Erythroblast (primary cell): ENCODE measurements around the gene SLPI.

ENCODE experiments used
- DNase-seq, 2 experiments: peaks; one replicate each; lab custom pipeline; 2025; lab: John Stamatoyannopoulos, UW
- GATA1 ChIP-seq: IDR thresholded peaks from 2 replicates; pipeline ENCODE4 v1.6.1; 2011; ENCODE audit warnings: low read depth, mild to moderate bottlenecking, control low read depth, low read length, moderate library complexity
- POLR2A ChIP-seq: IDR thresholded peaks from 2 replicates; pipeline ENCODE4 v1.6.1; 2011; ENCODE audit warnings: mild to moderate bottlenecking, low read length

SLPI gene

DNA sequence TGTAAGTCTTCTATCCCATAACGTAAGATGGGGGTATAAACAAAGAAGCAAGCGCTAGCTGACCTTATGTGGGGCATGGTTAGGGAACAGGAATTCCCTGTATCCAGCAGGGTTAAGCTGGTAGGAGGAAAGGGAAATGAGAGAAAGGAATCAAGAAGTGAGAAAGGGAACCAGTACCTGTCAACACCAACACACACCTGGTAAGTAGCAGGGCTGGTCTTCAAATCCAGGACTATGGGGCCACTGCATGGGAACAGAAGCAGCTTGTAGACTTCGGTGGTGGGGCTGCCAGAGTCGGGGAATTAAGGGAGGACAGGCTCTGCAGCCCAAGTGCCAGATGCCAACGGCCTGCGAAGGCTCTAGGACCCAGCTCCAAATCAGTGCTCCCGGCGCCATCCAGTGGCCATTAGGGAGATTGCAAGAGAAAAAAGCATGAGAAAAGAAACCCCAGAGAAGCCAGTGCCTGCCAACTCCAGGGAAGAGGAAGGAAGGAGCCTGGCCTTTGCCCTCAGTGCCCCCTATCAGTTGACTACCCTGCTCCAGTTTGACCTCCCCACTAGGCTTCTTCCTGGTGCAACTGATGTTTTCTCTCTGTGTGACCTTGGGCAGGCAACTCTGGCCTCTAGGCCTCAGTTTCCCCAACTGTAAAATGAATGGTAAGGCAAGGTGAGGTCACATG lies 36.5 kb upstream of the SLPI start:
- DNase-seq, result peak; percentile 60 to 75
- TF ChIP-seq POLR2A, result no peak
- no peak for TF ChIP-seq GATA1

DNA sequence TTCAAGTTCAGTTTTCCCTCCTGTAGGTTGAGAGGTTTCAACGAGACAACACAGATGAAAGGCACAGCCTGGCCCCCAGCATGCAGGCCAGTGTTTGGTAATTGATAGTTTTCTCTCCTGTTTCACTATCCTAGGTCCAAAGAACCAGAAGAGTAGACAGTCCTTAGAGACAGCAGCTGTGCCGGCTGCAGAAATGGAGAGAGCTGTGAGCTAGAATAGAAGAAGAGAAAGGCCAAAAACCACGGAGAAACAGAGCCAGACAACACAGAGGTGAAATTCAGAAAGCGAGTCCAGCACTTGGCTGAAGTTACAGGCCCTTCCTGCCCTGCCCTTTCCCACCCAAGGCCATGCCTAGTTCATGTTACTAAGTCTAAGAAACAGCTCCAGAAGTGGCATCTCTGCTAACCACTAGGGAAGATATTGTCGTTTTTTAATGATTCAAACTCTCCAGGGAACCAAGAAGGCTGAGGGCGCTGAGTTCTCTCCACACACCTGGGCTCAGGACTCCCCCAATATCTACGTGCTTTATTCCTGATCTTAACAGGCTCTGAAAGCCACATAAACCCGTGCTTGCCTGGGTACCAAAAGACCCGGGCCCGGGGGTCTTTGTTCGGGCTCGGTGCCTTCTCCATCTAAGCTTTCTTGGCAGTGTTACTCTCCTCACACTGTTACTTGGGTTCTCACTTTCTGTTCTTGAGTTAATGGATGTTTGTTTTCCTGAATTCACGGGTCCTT lies 35.7 kb upstream of the SLPI start:
- DNase-seq, result no peak
- TF ChIP-seq GATA1 (no peak), POLR2A (no peak)

DNA sequence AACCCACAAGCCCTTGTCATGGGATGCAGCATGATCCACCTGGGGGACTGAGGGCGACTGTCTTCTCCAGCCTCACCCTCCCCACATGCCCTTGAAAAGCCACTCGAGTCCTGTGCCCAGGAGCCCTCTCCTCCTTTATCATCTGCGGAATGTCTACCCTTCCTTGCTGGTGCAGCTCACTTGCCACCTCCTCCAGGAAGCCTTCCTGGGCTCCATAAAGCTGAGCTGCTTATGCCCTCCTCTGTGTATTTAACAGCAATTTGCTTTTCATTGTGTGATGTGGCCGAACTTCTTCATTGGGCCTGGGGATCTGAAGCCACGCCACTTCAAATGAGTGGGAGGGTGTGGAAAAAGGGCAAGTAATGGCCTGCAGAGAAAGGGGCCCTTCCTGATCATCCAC lies 34.5 kb upstream of the SLPI start:
- TF ChIP-seq GATA1, result no peak
- no peak for TF ChIP-seq POLR2A
- DNase-seq, result no peak

DNA sequence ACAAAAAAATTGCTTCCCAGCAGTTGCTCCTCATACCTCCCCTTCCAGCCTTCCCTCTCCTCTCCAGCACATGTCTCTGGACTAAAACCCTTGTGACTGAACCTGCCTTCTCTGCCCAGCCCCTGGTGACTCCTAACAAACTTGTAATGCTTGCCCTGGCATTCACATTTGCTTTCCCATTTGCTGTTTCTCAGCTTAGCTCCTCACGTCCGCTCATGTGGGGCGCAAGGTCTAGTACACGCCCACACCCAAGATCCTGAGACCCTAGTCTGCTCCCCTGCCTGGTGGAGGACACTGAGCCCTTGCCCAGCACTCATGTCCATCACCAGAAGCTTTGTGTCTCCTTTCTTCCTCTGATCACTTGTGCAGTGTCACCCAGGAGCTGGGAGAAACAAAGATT lies 34.0 kb upstream of the SLPI start:
- TF ChIP-seq GATA1 (no peak), POLR2A (no peak)
- DNase-seq, result no peak

DNA sequence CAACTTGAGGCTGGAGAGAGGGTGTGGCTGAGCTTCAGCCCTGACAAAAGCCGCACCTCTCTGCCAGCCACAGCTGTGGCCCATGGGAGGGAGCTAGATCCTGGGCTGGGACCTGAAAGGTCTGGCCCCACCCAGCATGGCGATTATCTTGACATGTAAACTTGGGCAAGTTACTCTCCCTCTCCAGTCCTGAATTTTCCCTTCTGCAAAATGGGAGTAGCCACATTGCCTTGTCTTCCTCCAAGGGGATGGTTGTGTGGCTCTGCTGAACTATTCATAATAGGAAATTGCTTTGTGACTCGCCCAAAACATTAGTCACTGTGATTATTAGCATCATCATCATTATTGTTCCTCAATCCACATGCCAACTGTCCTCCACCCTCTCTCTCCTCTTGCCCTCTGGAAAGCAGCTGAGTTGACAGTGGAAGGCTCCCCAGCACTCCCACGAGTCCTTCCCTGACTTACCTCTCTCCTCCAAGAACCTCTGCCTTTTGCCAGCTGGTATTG lies 29.2 kb upstream of the SLPI start:
- DNase-seq, result no peak
- TF ChIP-seq POLR2A (no peak), GATA1 (no peak)

DNA sequence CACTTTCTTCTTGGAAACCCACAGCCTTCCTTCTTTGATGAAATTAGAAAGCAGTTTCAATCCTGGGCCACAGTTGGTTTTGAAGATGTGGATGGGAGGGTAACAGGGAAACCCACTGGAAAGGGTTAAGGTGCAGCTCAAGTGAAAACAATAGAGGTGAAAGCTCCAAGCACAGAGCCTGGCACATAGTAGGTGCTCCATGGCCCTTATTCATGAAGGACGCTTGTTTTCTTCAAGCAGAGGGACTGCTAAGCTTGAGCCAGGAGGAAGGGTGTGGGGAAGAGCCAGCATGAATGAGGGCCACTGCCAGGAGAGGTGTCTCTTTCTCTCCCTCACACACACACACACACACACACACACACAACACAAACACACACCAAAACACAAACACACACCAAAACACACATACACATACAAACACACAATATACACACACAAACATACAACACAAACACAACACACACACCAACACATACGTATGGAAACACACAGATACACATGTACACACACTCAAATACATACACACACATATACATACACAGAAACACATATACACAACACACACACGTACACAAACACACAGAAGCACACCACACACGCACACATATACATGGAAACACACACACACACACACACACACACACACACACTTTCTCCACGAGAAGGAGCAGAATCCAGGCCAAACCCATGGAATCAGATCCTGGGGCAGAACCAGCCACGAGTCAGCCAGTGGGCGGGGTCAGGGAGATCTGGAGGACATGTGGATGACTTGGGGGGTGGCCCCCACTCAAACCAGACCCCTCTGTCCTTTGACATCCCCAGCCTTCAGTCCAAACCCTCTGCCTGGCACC lies 28.6 kb upstream of the SLPI start:
- no peak for DNase-seq
- TF ChIP-seq POLR2A (no peak), GATA1 (no peak)

DNA sequence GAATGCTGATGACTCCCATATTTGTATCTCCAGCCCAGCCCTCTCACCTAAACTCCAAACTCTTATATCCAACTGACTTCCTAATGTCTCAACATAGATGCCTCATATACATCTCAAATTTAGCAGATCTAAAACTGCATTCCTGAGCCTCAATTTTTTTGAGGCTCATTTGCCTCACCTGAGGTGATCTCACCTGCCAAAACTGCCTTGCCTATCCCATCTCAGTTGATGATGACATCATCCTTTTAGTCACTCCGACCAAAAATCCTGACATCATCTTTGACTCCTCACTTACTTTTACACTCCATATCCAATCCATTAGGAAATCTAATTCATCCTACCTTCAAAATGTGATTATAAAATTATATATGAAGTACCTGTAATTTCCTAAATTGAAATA lies 25.6 kb upstream of the SLPI start:
- DNase-seq, result no peak
- TF ChIP-seq POLR2A (no peak), GATA1 (no peak)

DNA sequence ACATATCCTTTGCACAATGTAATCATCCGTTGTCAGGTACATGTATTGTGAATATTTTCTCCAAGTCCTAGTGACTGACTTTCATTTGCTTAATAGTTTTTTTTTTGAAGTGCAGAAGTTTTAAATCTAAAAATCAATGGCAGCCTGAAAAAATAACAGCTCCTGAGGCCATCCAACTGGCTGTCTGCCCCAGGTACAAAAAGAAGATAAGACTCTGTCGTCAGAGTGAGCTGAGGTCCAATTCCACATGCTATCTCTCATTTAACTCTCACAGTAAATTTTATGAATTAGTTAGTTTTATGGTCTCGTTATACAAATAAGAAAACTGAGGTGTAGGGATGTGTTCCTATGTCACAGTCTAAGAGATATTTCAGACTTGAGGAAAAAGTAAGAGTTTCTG lies 21.0 kb upstream of the SLPI start:
- TF ChIP-seq GATA1 (no peak), POLR2A (no peak)
- DNase-seq, result no peak

DNA sequence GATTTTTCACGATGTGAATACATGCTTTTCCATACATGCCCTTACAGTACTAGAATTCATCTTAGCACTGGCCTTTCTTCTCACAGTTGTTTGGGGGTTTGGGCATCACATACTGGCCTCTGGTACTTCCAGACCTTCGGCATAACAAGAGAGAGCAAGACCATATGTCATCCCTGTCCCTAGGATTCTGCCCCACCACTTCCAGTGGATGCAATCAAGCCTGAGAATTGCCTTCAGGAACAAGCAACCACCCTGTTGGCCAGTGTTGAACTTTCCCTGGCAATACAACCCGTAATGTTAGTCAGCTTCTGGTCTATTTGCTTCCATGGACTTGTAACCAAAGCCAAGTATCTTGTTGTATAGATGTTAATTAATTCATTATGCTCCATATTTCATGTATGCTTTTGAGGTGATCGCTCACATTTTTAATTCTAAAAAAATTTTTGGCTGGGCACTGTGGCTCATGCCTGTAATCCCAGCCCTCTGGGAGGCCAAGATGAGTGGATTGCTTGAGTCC lies 15.4 kb upstream of the SLPI start:
- TF ChIP-seq GATA1 (no peak), POLR2A (no peak)
- no peak for DNase-seq

DNA sequence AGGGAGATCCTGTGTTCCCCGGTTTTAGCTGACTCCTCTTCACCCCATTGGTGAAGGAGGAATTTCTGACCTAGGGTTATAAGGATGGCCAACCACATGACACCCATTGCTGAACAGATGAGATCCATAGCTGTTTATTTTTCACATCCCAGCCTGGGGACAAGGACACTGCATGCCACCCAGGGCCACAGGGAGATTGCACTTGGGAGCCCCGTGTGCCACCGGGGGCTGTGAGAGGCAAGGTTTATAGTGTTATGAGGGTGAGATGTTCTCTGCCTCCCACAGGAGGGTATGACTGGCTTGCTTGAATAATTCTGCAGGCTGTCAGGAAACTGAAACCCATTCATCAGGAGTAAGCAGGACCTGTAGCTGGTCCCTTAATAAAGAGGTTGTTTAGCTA lies 14.7 kb upstream of the SLPI start:
- no peak for DNase-seq
- no peak for TF ChIP-seq GATA1
- no peak for TF ChIP-seq POLR2A

DNA sequence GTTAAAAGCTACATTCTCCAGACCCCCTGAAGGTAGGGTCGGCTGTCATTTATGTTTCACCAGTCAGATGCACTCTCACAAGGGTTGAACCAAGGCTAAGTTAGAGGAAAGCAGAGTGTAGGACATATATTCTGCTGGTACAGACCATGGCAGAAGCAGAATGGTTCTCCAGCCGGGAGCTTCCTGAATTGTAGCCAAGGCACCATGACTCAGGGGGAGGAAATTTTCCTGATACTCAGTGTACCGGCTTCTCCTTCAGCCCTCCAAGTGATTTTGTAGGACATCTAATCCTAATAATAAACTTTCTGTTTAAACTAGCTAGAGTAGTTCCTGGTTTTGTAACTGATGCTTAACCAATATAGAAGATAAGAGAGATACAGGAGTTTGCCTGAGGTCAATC lies 14.2 kb upstream of the SLPI start:
- TF ChIP-seq POLR2A (no peak), GATA1 (no peak)
- no peak for DNase-seq

DNA sequence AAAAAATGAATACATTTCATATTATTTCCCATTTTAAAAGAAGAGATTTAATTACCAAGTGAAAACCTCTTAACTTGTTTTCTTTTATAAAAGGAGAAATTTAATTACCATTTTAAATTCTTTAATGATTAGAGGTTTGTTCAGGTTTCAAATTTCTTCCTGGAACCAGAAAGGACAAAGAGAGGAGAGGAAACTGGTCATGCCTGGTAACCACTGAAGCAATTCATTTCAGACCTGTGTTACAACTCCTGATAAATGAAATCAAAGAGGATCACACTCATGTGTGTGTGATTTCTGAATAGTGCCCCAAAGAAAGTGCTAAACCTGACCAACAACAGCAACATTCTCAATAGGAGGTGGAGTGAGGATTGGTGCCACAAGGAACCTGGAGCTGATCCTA lies 12.6 kb upstream of the SLPI start:
- TF ChIP-seq POLR2A, result no peak
- TF ChIP-seq GATA1, result no peak
- no peak for DNase-seq

DNA sequence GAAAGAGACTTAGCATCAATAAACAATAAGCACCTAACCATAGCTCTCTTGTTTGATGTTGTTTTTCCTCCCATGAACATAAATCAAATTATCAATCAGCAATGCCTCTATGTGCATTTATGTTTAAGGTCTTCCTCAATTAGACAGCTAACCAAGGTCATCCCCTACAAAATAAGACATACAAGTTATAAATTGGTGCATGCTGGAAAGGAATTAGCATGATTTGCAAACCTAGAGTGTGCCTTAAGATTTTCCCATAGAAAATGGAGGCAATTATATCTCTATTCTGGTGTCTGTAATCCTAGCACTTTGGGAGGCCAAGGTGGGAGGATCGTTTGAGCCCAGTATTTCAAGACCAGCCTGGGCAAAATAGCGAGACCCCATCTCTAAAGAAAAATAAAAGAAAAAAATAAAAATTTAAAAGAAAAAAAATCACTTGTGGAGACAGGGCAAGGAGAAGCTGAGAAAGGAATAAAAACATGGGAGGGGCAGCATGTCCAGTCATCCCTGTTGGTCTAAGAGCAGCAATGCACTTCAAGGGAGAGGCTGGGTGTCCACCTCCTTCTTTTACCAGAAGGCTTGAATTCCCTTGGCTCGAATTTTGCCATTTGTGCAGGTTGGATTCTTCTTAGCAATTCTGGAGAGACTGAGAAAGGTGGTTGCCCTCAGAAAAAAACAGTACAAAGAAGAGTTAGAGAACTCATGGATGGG lies 9.3 kb upstream of the SLPI start:
- DNase-seq, result no peak
- TF ChIP-seq POLR2A (no peak), GATA1 (no peak)
